Ramos (cell line): ENCODE data around the gene KCNIP1.

Source experiments
- in situ Hi-C: fragments of 300-500 bp; cut with MboI; formaldehyde crosslinking; loops from one replicate; pipeline ENCODE4 v1.14.3; 2022; ENCODE audit warnings: low sequenced_read_pairs; ENCODE audit not compliant: unreplicated experiment

KCNIP1 gene

GRCh38 chr5:170681013-170681433 lies 177.2 kb downstream of the KCNIP1 start:
- in situ Hi-C loops, result no loop called here

GRCh38 chr5:170691657-170692056 lies 187.8 kb downstream of the KCNIP1 start:
- in situ Hi-C loops, result no loop called here

DNA sequence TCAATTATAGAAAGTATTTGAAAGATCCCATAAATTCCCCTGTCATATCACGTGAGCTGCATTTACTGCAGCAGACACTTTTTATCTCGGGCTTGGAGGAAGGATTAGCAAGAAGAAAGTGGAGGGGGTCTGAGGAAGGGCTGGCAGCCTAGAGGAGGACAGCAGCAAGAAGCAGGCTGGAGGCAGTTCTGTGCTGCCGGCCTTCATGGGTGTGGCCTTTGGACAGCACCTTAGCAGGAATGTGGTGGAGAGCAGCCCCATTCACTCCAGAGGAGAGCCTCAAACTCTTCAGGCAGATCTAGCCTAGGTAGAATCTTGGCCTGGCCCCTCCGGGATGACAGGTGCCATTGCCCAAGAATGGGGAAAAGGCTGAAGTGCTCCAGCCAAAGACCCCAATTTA lies 189.9 kb downstream of the KCNIP1 start:
- in situ Hi-C loops, result no loop called here

GRCh38 chr5:170694911-170695310 lies 191.1 kb downstream of the KCNIP1 start:
- in situ Hi-C loops, result no loop called here

DNA sequence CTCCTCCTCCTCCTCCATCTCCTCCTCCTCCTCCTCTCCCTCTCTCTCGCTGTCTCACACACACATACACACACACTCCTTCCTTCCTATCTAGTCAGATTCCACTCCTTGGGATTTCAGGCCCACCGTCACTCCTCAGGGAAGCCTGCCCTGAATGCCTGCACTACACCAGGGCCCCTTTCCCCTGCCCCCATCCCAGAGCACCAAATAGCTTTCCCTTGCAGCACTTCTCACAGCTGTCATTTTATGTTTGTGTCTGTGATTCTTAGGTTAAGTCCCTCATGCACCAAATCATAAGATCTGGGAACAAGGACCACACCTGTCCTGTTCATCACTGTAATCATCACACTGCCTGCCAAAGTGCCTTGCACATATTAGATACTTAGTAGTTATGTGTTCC lies 193.2 kb downstream of the KCNIP1 start:
- in situ Hi-C loops, result no loop called here

DNA sequence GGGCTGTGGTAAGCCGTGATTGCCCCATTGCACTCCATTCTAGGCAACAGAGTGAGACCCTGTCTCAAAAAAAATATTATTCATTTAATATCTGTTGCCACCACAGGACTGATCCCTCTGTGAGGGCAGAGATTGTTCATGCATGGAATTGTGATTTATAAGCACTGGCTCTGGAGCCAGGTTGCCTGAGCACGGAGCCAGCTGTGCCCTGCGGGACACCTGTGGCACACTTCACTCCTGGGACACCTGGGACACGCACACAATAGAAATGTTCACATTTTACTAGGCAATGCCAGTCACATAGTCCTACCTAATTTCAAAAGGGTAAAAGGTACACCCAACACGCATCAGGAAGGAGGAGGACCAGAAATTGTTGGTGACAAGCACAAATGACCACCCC lies 196.7 kb downstream of the KCNIP1 start:
- in situ Hi-C loops, result no loop called here

DNA sequence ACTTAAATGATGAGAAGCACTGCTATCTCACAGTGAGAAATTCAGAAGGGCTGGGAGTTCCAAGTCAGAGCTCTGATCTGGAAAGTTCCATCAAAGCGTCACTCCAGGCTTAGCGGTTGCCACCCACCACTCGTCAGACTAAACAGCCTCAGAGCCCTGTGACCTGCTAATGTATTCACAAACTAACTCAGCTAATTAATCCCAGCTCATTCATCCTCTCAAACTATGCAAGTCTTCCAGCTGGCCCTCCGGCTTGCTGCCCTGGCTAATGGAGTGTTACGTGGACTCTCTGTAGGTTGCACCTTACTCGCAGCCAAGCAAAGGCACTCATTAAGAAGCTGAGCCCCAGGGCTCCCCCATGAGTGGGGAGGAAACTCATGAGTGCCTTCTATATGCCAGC lies 197.5 kb downstream of the KCNIP1 start:
- in situ Hi-C loops, result no loop called here

- in situ Hi-C loops, result no loop called here
Measured at GRCh38 chr5:170704417-170705192, 200.8 kb downstream of the KCNIP1 start.

GRCh38 chr5:170709640-170710039 lies 205.8 kb downstream of the KCNIP1 start:
- in situ Hi-C loops, result no loop called here

DNA sequence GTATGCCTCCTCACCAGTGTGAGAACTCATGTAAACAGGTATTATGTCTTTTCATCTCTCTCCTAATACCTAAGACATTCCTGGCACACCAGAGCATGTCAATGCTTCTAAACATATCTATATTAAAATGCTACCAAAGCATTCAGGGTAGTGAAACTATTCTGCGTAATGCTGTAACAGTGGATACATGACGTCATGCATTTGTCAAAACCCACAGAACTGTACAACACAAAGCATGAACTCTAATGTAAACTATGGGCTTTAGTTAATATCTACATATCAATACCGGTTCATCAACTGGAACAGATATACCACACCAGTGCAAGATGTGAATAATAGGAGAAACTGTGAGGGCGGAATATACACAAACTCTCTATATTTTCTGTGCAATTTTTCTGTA lies 207.5 kb downstream of the KCNIP1 start:
- in situ Hi-C loops, result no loop called here

DNA sequence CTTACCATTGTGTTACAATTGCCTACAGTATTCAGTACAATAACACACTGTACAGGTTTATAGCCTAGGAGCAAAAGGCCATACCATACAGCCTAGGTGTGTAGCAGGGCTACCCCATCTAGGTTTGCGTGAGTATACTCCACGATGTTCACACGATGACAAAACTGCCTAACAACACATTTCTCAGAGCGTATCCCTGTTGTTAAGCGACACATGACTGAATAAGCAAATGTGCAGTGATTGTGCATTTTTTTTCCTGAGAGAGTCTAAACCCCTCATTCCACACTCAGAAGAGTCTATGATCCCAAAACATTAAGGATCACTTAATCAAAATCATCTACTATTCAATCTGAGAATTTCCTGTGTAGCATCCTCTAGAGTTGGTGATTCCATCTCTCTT lies 211.3 kb downstream of the KCNIP1 start:
- in situ Hi-C loops, result no loop called here

DNA sequence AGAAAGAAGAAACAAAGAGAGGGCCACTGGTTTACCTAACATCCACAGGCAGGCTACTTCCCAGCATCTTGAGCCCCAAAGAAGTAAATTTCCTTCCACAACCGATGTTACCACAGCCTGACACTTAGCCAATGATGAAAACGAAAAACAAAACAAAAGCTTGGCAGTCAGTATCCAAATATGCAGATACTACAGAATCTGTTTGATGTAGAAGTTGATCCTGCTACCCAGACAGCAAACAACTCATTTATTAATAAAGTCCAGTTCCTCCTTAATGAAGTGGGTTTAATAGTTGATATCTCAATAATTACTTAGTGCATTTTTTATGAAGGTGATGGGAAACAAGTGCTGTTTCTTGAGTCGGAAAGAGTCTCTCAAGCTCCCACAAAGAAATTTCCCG lies 212.6 kb downstream of the KCNIP1 start:
- in situ Hi-C loops, result no loop called here

DNA sequence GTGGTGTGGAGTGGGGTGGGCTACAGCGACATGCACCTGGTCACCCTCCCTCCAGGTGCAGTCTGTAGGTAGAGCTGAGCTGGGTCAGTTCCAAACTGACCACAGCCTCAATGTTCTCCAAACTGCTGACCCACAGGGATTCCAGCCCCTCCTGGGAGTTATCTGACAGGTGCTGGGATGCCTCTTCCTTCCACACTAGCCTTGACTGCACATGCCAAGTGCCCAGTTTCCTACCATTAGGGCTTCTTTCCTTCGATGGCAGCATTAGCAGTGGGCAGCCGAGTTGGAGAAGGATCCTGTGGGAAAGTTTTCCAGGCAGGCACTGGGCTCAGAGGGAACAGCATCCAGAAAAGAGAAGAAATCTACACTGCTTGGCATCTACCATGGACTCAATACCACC lies 215.7 kb downstream of the KCNIP1 start:
- in situ Hi-C loops, result no loop called here

GRCh38 chr5:170720179-170720578 lies 216.4 kb downstream of the KCNIP1 start:
- in situ Hi-C loops, result no loop called here

GRCh38 chr5:170720984-170721383 lies 217.2 kb downstream of the KCNIP1 start:
- in situ Hi-C loops, result no loop called here

DNA sequence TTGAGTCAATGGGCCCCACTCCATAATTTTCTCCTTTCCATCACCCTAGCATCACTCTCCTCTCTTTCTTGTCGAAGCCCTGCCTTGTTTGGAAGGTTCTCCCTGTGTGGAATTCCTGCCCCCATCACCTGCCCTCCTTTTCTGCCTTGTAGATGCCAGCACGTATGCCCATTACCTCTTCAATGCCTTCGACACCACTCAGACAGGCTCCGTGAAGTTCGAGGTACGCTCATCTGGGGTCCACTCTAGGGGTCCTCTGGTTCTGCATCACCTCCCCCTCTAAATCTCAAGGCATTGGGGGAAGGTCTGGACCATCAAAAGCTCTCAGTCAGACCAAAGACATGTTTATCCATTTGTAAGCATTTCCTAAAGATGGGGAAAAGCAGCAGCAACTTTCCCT lies 217.9 kb downstream of the KCNIP1 start:
- in situ Hi-C loops, result no loop called here

- in situ Hi-C loops, result no loop called here
Measured at GRCh38 chr5:170722316-170722715, 218.5 kb downstream of the KCNIP1 start.

GRCh38 chr5:170731052-170731451 lies 227.2 kb downstream of the KCNIP1 start:
- in situ Hi-C loops, result no loop called here

DNA sequence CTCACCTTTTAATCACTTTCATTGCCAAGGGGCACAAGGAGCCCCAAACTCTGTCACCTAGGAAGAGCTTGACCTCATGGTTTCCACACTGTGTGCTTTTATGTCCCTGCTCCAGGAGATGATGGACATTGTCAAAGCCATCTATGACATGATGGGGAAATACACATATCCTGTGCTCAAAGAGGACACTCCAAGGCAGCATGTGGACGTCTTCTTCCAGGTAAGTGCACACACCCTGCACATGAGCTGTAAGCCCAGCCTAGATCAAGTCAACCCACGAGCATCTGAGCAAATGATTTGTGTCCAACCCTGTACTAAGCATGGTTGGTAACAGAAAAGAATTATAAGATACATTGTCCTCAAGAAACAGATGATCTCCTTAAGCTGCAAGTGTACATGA lies 228.9 kb downstream of the KCNIP1 start:
- in situ Hi-C loops, result no loop called here

- in situ Hi-C loops, result no loop called here
Measured at GRCh38 chr5:170736966-170737365, 233.1 kb downstream of the KCNIP1 start.

DNA sequence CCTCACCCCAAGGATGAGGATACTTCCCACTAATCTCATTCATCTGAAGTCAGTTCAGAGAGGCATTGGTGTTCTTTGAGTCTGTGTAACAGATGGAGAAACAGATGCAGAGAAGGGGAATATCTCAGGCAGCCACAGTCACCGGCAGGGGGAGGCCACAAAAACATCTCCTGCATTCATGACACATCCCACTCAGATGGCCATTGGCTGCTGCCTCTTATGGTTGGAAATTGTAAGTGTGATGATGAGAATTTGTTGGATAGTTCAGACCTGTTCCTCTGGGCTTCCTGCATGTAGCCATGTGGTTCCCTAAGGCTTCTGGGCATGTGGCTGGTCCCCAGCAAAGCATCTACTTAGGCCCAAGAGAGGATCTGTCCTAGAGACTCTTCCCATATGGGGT lies 233.8 kb downstream of the KCNIP1 start:
- in situ Hi-C loops, result no loop called here

DNA sequence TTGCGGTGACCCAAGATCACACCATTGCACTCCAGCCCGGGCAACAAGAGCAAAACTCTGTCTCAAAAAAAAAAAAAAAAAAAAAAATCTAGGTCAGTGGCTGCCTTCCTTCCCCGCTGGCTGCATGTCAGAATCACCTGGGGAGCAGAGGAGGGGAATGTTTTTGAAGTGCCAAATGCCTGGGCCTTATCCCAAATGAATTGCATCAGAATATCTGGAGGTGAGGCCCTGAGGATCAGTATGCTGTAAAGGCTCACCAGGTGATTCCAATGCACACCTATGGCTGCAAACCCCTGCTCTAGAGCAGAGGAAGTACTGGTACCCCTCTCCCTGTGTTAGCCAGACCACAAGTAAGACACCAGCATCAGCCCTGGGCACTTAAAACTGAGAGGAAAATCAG lies 235.0 kb downstream of the KCNIP1 start:
- in situ Hi-C loops, result no loop called here
